ENCODE data around the gene GDA. TPM values are rescaled to one million over a fixed set of nuclear protein-coding genes. Genes with fewer than 3 reads are reported as not detected.

Gene GDA
- total and polyA plus RNA-seq, 2 of the 4 experiments (the other 2 are of a cell fraction): not detected

DNA sequence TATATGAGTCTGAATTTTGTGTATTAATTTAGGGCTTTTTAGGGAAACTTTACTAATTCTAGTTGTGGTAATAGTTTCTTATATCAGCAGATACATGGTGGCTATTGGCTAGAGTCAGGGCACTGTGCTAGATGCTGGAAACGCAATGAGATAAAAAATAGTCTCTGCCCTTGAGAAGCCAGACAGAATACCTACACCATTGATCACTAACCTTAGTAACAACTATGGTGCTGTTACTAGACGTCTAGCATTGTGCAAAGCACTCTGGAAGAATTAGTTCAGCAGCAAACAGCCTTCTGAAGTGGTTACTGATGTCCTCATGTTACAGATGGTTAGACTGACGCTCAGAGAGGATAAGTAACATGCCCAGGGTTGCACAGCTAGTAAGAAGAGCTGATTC is 61.8 kb downstream of the GDA start:
- TF ChIP-seq RCOR1 (IDR thresholded peaks at IDR 0.05; ENCODE audit: insufficient replicate concordance, low read length) (no peak), NFE2L2 (IDR thresholded peaks at IDR 0.05; ENCODE audit: low read depth, low read length) (no peak), BHLHE40 (IDR thresholded peaks at IDR 0.05; ENCODE audit: low read depth, low read length) (no peak), RFX5 (IDR thresholded peaks at IDR 0.05; ENCODE audit: low read depth, low read length) (no peak), POLR2A (IDR thresholded peaks at IDR 0.05; ENCODE audit: low read depth, low read length) (no peak), FOS (IDR thresholded peaks at IDR 0.05; ENCODE audit: low read depth, low read length) (no peak), CTCF (conservative IDR thresholded peaks at IDR 0.05; ENCODE audit: low read depth, low read length) (no peak), CHD1 (IDR thresholded peaks at IDR 0.05; ENCODE audit: low read depth, low read length) (no peak), CEBPB (IDR thresholded peaks at IDR 0.05; ENCODE audit: low read depth, low read length) (no peak), MAZ (IDR thresholded peaks at IDR 0.05; ENCODE audit: borderline replicate concordance, low read depth, low read length) (no peak), MXI1 (IDR thresholded peaks at IDR 0.05; ENCODE audit: borderline replicate concordance, low read depth, low read length) (no peak), RAD21 (IDR thresholded peaks at IDR 0.05; ENCODE audit: low read length) (no peak), MAFK (IDR thresholded peaks at IDR 0.05; ENCODE audit: low read depth, low read length) (no peak), SMC3 (IDR thresholded peaks at IDR 0.05; ENCODE audit: low read depth, low read length) (no peak)
- TF ChIP-seq, protein P1, sequence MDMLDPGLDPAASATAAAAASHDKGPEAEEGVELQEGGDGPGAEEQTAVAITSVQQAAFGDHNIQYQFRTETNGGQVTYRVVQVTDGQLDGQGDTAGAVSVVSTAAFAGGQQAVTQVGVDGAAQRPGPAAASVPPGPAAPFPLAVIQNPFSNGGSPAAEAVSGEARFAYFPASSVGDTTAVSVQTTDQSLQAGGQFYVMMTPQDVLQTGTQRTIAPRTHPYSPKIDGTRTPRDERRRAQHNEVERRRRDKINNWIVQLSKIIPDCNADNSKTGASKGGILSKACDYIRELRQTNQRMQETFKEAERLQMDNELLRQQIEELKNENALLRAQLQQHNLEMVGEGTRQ (IDR thresholded peaks at IDR 0.05; ENCODE audit: low read depth, low read length): no peak
- TF ChIP-seq, protein P2, sequence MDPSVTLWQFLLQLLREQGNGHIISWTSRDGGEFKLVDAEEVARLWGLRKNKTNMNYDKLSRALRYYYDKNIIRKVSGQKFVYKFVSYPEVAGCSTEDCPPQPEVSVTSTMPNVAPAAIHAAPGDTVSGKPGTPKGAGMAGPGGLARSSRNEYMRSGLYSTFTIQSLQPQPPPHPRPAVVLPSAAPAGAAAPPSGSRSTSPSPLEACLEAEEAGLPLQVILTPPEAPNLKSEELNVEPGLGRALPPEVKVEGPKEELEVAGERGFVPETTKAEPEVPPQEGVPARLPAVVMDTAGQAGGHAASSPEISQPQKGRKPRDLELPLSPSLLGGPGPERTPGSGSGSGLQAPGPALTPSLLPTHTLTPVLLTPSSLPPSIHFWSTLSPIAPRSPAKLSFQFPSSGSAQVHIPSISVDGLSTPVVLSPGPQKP (IDR thresholded peaks at IDR 0.05; ENCODE audit: borderline replicate concordance, low read depth, low read length): no peak
- Histone ChIP-seq H3K4ac (ENCODE audit: low read depth, low read length) (no peak overlapping the region), H2BK20ac (ENCODE audit: low read depth, low read length) (no peak overlapping the region), H2BK15ac (ENCODE audit: low read depth, low read length) (no peak overlapping the region), H3K18ac (ENCODE audit: low read depth, low read length) (no peak overlapping the region), H2BK120ac (ENCODE audit: low read depth, low read length) (no peak overlapping the region), H4K91ac (ENCODE audit: insufficient read depth, low read depth, low read length) (no peak overlapping the region), H2BK5ac (ENCODE audit: low read depth, low read length, poor library complexity, severe bottlenecking) (no peak overlapping the region), H3K14ac (replicated peaks; ENCODE audit: low read depth, low read length) (no peak overlapping the region), H2AFZ (replicated peaks; ENCODE audit: low read length, poor library complexity) (no peak overlapping the region), H2AK5ac (ENCODE audit: low read depth, low read length) (no peak overlapping the region), H3K9me1 (ENCODE audit: insufficient read depth, low read length) (no peaks in the 10 kb centered on the region), H3K4me1 (ENCODE audit: control insufficient read depth, insufficient read depth, low read length) (no peaks in the 10 kb centered on the region), H3K27ac (ENCODE audit: insufficient read depth, low read length) (no peak overlapping the region), H3K9ac (ENCODE audit: low read depth, low read length) (no peak overlapping the region), H3K23ac (ENCODE audit: low read depth, low read length) (no peak overlapping the region), H4K5ac (ENCODE audit: low read depth, low read length) (no peak overlapping the region), H3K79me1 (ENCODE audit: low read depth in 1 of 2, low read length in 2 of 2) (no peaks in the 10 kb centered on the region), H4K8ac (ENCODE audit: low read depth in 2 of 2, low read length in 2 of 2) (no peak overlapping the region), H3K27me3 (ENCODE audit: control insufficient read depth, insufficient read depth, low read length) (peaks cover 2% of the 10 kb centered on the region), H3K4me3 (ENCODE audit: insufficient read depth, low read depth, low read length) (no peak overlapping the region), H4K20me1 (ENCODE audit: insufficient read depth, low read length) (no peaks in the 10 kb centered on the region), H3K56ac (ENCODE audit: extremely low read depth, insufficient read depth, low read length) (no peak overlapping the region), H3K36me3 (ENCODE audit: control insufficient read depth, insufficient read depth, low read length) (no peaks in the 10 kb centered on the region), H3K9me3 (ENCODE audit: control insufficient read depth, insufficient read depth, low read length) (no peaks in the 10 kb centered on the region), H2AK9ac (replicated peaks; ENCODE audit: low read depth, low read length, poor library complexity) (no peak overlapping the region), H3K4me2 (ENCODE audit: low read depth, low read length) (no peak overlapping the region)
- intact Hi-C loops (cut with micrococcal nuclease) (no loop called here), dilution Hi-C loops (cut with HindIII; ENCODE audit: low sequenced_read_pairs, unreplicated experiment) (no loop called here), in situ Hi-C loops (cut with MboI; ENCODE audit: low sequenced_read_pairs) (no loop called here)
- ChIA-PET CTCF (interaction anchor here (1.3 kb wide), 1 partner anchor 61 kb away, joined by 3 read pairs; no protein-coding TSS in a partner anchor), POLR2A (ENCODE audit: unreplicated experiment) (no interaction called here)
- DNase-seq (no peak), ATAC-seq (ENCODE audit: low read depth) (no peak)
- WGBS, 2 experiments (ENCODE audit: extremely low coverage in 2 of 2, insufficient read length in 1 of 2): 0% methylated on average over 1 of the region's 3 CpGs; no CpG with 5 or more reads in 1 of the 2 experiments
- BruUV-seq (replicated peaks): no TSS peak
